B cell (primary cell): ENCODE results near the gene EYA3.

Experiments
- CTCF ChIP-seq: fragments of 200-600 bp; IDR thresholded peaks from one replicate; pipeline ENCODE4 v1.8.0; 2022; ENCODE audit warnings: antibody characterized with exemption, mild to moderate bottlenecking
- EZH2 ChIP-seq: IDR thresholded peaks from 2 replicates; pipeline ENCODE4 v1.6.1; 2012; ENCODE audit warnings: borderline replicate concordance, low read depth, mild to moderate bottlenecking, moderate library complexity, low read length; ENCODE audit not compliant: insufficient read depth, poor library complexity, severe bottlenecking

- TF ChIP-seq CTCF (no peak), EZH2 (no peak)
These were observed 50.5 kb downstream of the EYA3 start for GRCh38 chr1:28037946-28038345.
